Activated CD8-positive, alpha-beta memory T cell treated with anti-CD3 and anti-CD28 coated beads, Interleukin-2, amount 50 U/mL, for 24 hours (primary cell): ENCODE data around the gene PRRT1.
"Not testable (repeated sequence)": the region's sequence is repeated elsewhere in the genome, so short reads cannot be mapped to it uniquely, and the experiment has no call there.

ENCODE experiments used
- DNase-seq: peaks from one replicate; pipeline ENCODE4 v3.0.0-alpha.2; 2020; ENCODE audit errors: extremely low read depth

PRRT1 gene

DNA sequence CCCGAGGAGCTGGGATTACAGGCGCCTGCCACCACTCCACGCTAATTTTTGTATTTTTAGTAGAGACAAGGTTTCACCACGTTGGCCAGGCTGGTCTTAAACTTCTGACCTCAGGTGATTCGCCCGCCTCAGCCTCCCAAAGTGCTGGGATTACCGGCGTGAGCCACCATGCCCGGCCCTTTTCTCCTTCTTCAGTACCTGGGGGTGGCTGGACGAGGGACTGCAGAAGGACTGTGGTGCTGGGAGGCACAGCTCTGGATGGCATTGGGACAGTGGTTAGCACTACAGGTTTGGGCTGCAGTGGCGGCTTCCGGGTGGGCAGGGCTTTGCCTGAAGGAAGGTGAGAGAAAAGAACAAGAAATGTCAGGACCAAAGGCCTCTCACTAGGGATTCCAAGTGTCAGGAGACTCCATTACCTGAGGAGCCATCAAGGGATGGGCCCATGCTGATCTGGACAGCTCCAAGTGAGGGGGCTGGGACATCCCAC is 31.1 kb downstream of the PRRT1 start:
- DNase-seq = no peak

GRCh38 chr6:32118782-32119628 is 32.7 kb downstream of the PRRT1 start:
- peak; percentile 28 for DNase-seq

DNA sequence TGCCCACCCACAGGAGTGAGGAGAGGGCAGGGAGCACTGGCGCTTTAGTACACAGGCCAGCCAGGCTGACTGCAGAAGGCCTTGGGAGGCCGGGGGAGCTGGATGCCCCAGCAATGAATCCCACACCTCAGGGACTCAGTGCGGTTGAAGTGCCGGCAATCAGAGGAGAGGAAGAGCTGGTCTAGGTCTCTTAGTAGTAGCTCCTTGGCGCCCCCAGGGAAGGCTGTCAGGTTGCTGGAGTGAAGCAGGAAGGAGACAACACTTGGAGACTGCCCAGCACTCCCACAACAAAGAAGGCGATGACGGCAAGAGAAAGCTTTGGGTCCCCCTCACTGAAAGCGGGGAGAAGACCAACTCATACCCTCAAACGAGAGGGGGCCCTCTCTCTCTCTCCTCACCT is 34.3 kb downstream of the PRRT1 start:
- DNase-seq = no peak

DNA sequence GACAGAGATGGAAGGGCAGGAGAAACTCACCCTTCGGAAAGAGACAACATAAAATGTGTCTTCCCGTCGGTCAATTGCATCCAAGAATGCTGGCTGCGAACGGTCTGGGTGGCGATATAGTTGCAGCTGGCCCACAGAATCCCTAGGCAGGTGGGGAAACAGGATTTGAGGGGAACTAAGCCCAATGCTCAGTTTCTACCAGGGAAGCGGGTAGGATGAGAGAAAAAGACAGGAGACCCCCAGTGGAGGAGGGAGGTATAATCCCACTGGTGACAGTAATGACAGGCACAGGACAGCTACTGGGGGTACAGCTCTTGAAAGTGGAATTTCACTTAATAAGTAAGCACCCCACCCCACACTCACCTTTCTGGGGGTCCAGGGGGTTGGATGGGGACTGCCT is 35.1 kb downstream of the PRRT1 start:
- DNase-seq = no peak

- DNase-seq = no peak
Observed at GRCh38 chr6:32115623-32116022, 36.1 kb downstream of the PRRT1 start.

DNA sequence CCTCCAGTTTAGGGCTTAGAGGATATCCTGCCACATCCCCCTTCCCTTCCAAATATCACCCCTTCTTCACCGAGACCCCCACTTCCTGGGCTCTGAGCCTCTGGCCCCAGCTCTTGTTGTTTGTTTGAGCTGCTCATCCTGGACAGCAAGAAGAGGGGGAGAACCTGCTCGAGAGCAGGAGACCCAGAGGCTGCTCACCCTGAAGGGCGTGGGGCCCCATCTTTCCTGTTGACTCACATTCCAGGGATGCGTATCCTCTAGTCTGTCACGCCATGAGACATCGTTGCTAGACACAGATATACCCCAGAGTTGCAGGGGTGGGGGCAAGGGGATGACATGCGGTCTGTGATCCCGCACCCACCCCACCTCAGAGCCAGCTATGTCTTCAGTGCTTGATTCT is 36.9 kb downstream of the PRRT1 start:
- DNase-seq = no peak

- DNase-seq = no peak
Observed at GRCh38 chr6:32113386-32114352, 38.1 kb downstream of the PRRT1 start.

DNA sequence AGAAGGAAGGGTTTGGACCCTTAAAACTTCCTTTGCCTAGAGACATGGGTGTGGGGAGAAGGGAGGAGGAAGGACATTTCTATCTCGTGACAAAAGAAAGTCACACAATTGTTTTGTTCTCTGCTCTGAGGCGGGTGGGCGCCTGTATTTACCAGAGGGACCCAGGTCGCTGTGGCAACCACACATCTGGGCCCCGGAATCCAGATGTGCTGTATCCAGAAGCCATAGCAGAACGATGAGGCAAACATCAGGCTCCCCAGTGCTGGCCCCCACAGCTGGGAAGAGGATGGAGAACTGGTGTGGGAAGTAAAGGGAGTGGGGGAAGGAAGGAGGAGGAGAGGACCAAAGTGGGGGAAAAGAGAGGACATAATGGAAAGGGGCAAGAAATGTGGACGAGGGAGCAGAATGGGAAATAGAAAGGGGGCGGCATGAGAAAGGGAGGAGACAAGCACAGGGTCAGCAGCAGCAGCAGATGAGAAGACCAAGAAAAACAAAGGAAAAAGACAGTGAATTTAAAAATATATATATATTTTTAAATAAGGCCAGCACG is 39.2 kb downstream of the PRRT1 start:
- DNase-seq = no peak

DNA sequence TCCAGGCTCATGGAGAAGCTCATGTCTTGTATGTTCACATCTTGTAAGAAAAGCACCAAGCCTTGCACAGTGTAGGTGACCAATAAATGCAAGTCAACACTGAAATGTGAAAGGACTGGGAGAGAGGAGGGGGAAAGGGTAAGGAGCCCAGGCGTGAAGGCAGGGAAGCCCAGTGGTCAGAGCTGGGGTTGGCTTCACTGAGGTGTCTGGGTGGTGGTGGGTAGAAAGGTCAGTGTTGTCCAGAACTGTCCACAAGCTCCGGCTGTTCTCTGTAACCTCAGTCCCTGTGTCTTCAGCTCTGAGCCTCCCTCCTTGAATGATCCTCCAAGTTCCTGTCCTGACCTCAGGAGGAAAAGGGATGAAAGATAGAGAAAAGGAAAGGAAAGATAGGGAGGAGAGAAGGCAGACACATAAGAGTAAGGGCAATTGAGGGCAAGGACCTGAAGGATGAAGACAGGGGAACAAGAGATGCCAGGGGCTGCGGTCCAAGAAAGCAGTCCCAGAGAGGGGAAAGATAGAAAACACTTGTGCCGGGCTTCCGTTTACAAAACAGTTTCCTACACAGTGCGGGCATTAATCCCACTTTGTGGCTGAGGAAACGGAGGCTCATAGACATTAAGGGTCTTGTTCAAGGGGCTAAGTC is 40.2 kb downstream of the PRRT1 start:
- no peak for DNase-seq

DNA sequence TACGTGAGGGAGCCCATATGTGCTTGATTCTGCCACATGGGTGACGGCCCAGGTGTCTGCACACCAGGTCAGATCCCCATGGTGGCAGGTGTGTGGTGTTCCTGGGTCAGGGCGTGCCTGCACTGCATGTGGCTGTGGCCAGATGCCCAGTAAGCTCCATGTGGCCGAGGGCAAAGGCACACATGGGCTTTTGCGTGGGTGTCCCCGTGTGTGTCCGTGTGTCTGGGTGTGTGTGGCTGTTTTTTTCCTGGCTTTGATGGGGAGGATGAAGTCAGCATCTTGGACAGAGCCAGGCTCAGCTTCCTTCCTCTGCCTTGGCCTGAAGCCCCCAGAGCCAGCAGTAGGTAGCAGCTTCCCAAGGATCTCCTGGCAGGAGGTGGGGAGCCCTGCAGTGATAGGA is 41.1 kb downstream of the PRRT1 start:
- no peak for DNase-seq

GRCh38 chr6:32109765-32110160 is 42.0 kb downstream of the PRRT1 start:
- no peak for DNase-seq

DNA sequence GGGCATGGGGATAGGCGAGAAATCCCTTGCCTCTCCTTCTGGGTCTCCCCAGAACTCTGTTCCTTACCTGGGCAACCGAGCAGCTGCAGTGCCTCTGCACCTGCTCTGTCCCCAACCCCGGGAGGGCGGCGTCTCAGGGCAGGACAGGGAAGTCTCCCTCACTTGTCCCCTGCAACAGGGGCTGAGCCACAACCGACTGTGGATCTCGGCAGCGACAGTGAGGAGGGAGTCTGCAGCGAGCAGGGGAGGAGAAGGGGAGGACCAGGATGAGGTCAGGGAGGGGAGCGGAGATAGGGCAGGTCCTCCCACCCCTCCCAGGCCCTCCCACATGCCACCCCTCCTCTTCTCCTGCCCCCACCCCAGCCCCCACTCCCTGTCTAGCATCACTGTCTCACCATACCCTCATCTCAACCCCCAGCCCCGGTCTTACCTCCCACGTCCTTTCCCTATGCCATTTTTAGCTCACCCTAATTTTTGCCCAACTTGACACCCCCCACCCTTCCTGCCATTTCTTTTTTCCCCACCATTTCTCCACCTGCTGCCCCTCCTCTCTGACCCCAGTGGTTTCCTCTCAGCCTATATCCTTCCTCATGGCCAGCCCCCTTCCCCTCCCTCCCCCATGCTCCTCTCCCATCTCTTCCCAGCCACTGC is 42.5 kb downstream of the PRRT1 start, which contains the start of gene TNXB:
Gene TNXB (minus strand): TSS at position 225 of the 651 bp plus-strand sequence. CDS start 11,140 bp downstream, outside the sequence.
- no peak for DNase-seq

- DNase-seq = no peak
Observed at GRCh38 chr6:32108727-32109113, 43.0 kb downstream of the PRRT1 start.

- no peak for DNase-seq
Observed at GRCh38 chr6:32108094-32108627, 43.6 kb downstream of the PRRT1 start.

DNA sequence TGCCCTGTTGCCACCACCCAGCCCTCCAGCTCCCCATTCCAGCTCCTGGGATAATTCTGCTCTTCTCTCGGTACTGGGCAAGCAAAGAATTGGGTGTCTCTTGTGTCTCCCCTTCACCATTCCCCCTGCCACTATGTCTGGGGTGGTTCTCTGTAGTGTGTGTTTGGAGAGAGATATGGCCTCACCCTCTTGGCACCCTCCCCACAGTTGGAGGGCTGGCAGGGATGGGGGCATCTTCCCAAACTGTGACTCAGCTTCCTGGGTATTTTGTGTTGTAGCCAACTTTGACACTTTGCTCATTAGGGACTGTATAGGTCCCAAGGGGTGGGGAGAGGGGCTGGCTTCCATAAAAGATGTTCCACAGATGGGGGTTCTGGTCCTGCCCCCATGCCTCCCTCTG is 44.3 kb downstream of the PRRT1 start:
- no peak for DNase-seq

DNA sequence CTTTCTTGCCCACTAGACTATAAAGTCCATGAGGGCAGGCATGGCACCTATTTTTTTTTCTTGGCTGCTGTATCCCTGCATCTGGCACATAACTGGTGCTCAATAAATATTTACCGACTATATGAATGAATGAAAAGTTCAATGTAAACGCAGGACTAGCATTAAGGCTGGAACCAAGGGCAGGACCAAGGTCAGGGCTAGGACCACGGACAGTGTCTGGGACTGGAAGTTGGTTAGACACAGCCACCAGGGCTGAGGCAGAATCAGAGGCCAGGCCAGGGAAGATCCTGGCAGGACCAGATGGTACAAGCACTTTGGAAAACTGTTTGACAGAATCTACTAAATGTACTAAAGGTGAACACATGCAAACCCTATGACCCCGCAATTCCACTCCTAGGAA is 46.3 kb downstream of the PRRT1 start:
- no peak for DNase-seq

GRCh38 chr6:32102255-32102654 is 49.5 kb downstream of the PRRT1 start:
- no peak for DNase-seq

DNA sequence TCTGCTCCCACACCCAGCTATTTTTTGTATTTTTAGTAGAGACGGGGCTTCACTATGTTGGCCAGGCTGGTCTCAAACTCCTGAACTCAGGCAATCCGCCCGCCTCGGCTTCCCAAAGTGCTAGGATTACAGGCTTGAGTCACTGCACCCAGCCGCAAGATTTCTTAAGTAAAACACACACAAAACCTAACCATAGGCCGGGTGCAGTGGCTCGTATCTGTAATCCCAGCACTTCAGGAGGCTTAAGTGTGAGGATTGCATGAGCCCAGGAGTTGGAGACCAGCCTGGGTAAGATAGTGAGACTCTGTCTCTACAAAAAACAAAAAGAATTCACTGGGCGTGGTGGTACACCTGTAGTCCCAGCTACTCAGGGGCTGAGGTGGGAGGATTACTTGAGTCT is 51.5 kb downstream of the PRRT1 start:
- DNase-seq = not testable (repeated sequence)
